Spleen (tissue), 11 donors: ENCODE measurements around the gene BRF1. TPM values are rescaled to one million over a fixed set of nuclear protein-coding genes. Genes with fewer than 3 reads are reported as not detected.

Experiments
- DNase-seq: peaks from one replicate; pipeline ENCODE4 v3.0.0-alpha.2; 2020
- H3K27ac ChIP-seq, 8 donors: fragments of 200-600 bp; sonication (generic) in 7 of 8; 1 replicate in 4 of 8; 2 replicates in 4 of 8; pipeline versions ENCODE4 v1.5.0 to v1.8.0; 2016 to 2021; ENCODE audit warnings: inconsistent platforms in 4 of 8, mild to moderate bottlenecking in 4 of 8, moderate library complexity in 1 of 8
- H3K27me3 ChIP-seq, 7 donors: fragments of 200-600 bp; sonication (generic) in 6 of 7; replicated peaks in 1 of 7; 1 replicate in 4 of 7; 2 replicates in 3 of 7; pipeline versions ENCODE4 v1.5.0 to v1.8.0; 2016 to 2021; ENCODE audit warnings: inconsistent platforms in 3 of 7, mild to moderate bottlenecking in 1 of 7
- H3K36me3 ChIP-seq, 6 donors: fragments of 200-600 bp; sonication (generic) in 5 of 6; 1 replicate in 4 of 6; 2 replicates in 2 of 6; pipeline versions ENCODE4 v1.5.0 to v1.8.0; 2016 to 2021; ENCODE audit warnings: inconsistent platforms in 2 of 6
- H3K4me1 ChIP-seq, 6 donors: fragments of 200-600 bp; sonication (generic) in 5 of 6; 1 replicate in 3 of 6; 2 replicates in 3 of 6; pipeline versions ENCODE4 v1.5.0 to v1.8.0; 2016 to 2021; ENCODE audit warnings: inconsistent platforms in 3 of 6
- H3K4me3 ChIP-seq, 8 donors: fragments of 200-600 bp; sonication (generic) in 7 of 8; 1 replicate in 4 of 8; 2 replicates in 4 of 8; pipeline versions ENCODE4 v1.5.0 to v1.8.0; 2016 to 2021; ENCODE audit warnings: inconsistent platforms in 4 of 8, mild to moderate bottlenecking in 4 of 8, moderate library complexity in 2 of 8
- H3K9me3 ChIP-seq, 8 donors: fragments of 200-600 bp; sonication (generic) in 7 of 8; 1 replicate in 4 of 8; 2 replicates in 4 of 8; pipeline versions ENCODE4 v1.5.0 to v1.8.0; 2016 to 2021; ENCODE audit warnings: inconsistent platforms in 4 of 8
- POLR2A ChIP-seq, 3 donors: fragments of 450-650 bp; IDR thresholded peaks; one replicate each; pipeline ENCODE4 v1.5.1; 2017; ENCODE audit warnings: antibody characterized with exemption in 3 of 3, mild to moderate bottlenecking in 1 of 3
- POLR2AphosphoS5 ChIP-seq, 3 donors: sonication (generic); formaldehyde crosslinking; IDR thresholded peaks; one replicate each; pipeline ENCODE4 v1.5.1; 2017; ENCODE audit warnings: antibody characterized with exemption in 3 of 3
- WGBS, 5 donors: extraction: QIAGEN DNeasy Blood & Tissue Kit in 3 of 5; methylation state at CpG; one replicate each; pipeline versions ENCODE4 v1.1.5 to v1.1.7; 2013 to 2018; 5-methylcytosine and 5-hydroxymethylcytosine counted together
- intact Hi-C: fragments of 100-400 bp; cut with DNase I; formaldehyde crosslinking; loops from one replicate; pipeline ENCODE4 v1.15.0; 2023; ENCODE audit warnings: low total_unique reads
- polyA plus RNA-seq, 3 donors: library from polyadenylated mRNA; stranded (reverse); fragments of 200-250 nt; gene quantifications; one replicate each; pipeline ENCODE4 v1.2.1, GENCODE V29; 2013
- total RNA-seq, 7 donors: library from RNA; depleted of rRNA in 3 of 7; stranded (reverse); fragments of >200 nt in 3 of 7; fragmentation: NEBNext Ultra II Directional in 4 of 7; extraction: Animal tissue kit (Norgen Biotek cat#: 25700) in 4 of 7; gene quantifications; one replicate each; pipeline versions ENCODE4 v1.1.0 to v1.2.1, GENCODE V29; 2016 to 2021
- TF ChIP-seq, protein P1 (sequence below), 11 experiments: fragments of 200-600 bp in 7 of 11; fragments of 450-650 bp in 4 of 11; sonication (generic) in 4 of 11; IDR thresholded peaks in 8 of 11; conservative IDR thresholded peaks in 3 of 11; 1 replicate in 7 of 11; 2 replicates in 4 of 11; pipeline versions ENCODE4 v1.4.0 to v1.8.0; 2016 to 2021; ENCODE audit warnings: antibody characterized with exemption in 11 of 11, inconsistent platforms in 4 of 11, mild to moderate bottlenecking in 1 of 11
- donor health status: healthy with polysubstance abuse.
- donor health status: DM: no; HTN: no; CAD: no; lungs with moderate emphysema.
- donor health status: DM: no; HTN: no; CAD: no.
- donor health status: Bipolar disorder and iron deficiency.
- donor health status: healthy.
- donor health status: DM: no; HTN: no; CAD: no.
- donor health status: DM: yes; HTN: yes; CAD: no.

BRF1 gene
- total and polyA plus RNA-seq, 10 donors: 16.2 to 71.2 (median 49.8) TPM

DNA sequence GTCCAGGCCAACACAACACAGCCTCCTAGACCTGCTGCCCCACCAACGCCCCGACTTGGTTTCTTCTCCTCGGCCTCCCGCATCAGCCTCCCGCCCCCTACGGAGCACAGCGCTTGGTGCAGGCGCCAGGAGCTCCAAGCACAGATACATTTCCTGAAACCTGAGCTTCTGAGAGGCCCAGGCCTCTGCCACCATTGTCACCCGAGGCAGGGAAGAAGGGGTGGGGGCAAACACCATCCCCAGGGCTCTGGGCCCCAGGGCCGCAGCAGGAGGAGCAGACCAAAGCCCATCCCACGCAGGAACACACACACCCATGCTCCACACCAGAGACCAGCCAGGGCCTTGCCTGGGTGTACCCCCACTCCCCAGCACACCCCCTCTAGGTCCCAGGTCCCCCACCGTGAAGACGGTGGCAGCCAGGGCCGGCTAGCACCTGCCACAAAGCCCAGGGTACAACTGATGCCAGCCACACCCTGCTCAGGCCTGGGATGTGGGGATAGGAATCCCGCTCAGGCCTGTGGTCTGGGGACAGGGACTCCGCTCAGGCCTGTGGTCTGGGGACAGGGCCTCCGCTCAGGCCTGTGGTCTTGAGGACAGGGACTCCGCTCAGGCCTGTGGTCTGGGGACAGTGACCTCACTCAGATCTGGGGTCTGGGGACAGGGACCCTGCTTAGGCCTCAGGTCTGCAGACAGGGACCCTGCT is 137.6 kb downstream of the BRF1 start:
- TF ChIP-seq, protein P1, sequence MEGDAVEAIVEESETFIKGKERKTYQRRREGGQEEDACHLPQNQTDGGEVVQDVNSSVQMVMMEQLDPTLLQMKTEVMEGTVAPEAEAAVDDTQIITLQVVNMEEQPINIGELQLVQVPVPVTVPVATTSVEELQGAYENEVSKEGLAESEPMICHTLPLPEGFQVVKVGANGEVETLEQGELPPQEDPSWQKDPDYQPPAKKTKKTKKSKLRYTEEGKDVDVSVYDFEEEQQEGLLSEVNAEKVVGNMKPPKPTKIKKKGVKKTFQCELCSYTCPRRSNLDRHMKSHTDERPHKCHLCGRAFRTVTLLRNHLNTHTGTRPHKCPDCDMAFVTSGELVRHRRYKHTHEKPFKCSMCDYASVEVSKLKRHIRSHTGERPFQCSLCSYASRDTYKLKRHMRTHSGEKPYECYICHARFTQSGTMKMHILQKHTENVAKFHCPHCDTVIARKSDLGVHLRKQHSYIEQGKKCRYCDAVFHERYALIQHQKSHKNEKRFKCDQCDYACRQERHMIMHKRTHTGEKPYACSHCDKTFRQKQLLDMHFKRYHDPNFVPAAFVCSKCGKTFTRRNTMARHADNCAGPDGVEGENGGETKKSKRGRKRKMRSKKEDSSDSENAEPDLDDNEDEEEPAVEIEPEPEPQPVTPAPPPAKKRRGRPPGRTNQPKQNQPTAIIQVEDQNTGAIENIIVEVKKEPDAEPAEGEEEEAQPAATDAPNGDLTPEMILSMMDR (IDR thresholded peaks at IDR 0.05 in 8 of 11, conservative IDR thresholded peaks at IDR 0.05 in 3 of 11): no peak
- no peak for TF ChIP-seq POLR2AphosphoS5 (IDR thresholded peaks at IDR 0.05)
- no peak for TF ChIP-seq POLR2A (IDR thresholded peaks at IDR 0.05)
- Histone ChIP-seq H3K9me3 (no peaks in the 10 kb centered on the region), H3K36me3 (no peaks in the 10 kb centered on the region), H3K27me3 (peaks cover 0 to 42% (median 17%) of the 10 kb centered on the region in 7 donors), H3K27ac (no peak overlapping the region), H3K4me1 (peaks cover 0 to 19% (median 10%) of the 10 kb centered on the region in 6 donors), H3K4me3 (no peak overlapping the region)
- intact Hi-C loops: no loop called here
- no peak for DNase-seq
- 79 to 90% (median 83%) methylated on average over 10 to 18 of the region's 18 CpGs for WGBS, 5 donors

DNA sequence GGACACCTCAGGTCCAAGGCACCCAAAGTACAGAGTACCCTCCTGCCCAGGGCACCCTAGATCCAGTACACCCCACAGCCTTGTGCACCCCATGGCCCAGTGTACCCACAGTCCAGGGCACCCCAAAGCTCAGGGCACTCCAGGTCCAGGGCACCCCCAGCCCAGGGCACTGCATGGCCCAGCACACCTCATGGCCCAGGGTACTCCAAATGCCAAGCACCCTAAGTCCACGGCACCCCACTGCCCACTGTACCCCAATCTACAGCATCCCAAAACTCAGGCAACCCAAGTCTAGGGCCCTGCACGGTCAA is 138.2 kb downstream of the BRF1 start:
- no peaks in the 10 kb centered on the region for H3K9me3 ChIP-seq
- peaks cover 0 to 16% (median 6%) of the 10 kb centered on the region in 6 donors for H3K4me1 ChIP-seq
- no peak overlapping the region for H3K27ac ChIP-seq
- H3K4me3 ChIP-seq: no peak overlapping the region
- WGBS, 5 donors: 86 to 100% (median 96%) methylated on average over 2 of the region's 2 CpGs
- intact Hi-C loops: no loop called here
- H3K36me3 ChIP-seq: no peaks in the 10 kb centered on the region
- H3K27me3 ChIP-seq: peaks cover 0 to 39% (median 13%) of the 10 kb centered on the region in 7 donors
- TF ChIP-seq POLR2AphosphoS5 (IDR thresholded peaks at IDR 0.05) (no peak), POLR2A (IDR thresholded peaks at IDR 0.05) (no peak)
- TF ChIP-seq, protein P1 (IDR thresholded peaks at IDR 0.05 in 8 of 11, conservative IDR thresholded peaks at IDR 0.05 in 3 of 11): no peak
- DNase-seq: no peak

DNA sequence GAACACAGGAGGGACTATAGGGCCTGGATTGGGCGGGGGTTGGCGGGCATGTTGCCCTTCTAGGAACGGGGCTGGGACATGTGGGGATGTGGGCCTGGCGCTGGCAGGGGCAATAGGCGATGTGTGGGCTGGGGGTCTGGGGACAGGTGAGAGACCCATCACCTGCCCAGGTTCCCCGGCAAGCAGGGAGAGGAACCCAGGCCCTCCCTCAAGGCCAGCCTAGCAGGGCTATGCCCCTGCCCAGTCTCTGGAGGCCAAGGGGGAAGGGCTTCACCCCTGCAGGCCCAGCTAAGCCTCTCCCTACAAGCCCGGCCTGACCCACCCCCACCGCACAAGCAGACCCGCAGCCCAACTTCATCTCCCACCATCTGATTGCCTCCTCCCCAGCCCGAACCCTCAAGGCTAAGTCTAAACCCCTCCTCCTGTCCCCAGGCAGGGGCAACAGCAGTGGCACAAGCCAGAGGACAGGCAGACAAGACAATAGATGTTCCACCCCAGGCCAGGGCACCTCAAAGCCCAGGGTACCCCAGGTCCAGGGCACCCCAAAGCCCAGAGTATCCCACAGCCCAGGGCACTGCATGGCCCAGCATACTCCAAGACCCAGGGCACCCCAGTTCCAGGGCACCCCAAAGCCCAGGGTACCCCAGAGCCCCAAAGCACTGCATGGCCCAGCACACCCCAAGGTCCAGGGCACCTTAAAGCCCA is 138.7 kb downstream of the BRF1 start:
- H3K27me3 ChIP-seq: peaks cover 0 to 34% (median 8%) of the 10 kb centered on the region in 7 donors
- no peaks in the 10 kb centered on the region for H3K36me3 ChIP-seq
- peaks cover 0 to 12% (median 3%) of the 10 kb centered on the region in 6 donors for H3K4me1 ChIP-seq
- DNase-seq: no peak
- TF ChIP-seq, protein P1 (IDR thresholded peaks at IDR 0.05 in 8 of 11, conservative IDR thresholded peaks at IDR 0.05 in 3 of 11): no peak
- no peak for TF ChIP-seq POLR2AphosphoS5 (IDR thresholded peaks at IDR 0.05)
- no peak for TF ChIP-seq POLR2A (IDR thresholded peaks at IDR 0.05)
- WGBS, 5 donors: 78 to 89% (median 83%) methylated on average over 9 to 10 of the region's 10 CpGs; no CpG with 5 or more reads in 1 of the 5 donors
- no peaks in the 10 kb centered on the region for H3K9me3 ChIP-seq
- intact Hi-C loops: no loop called here
- no peak overlapping the region for H3K4me3 ChIP-seq
- H3K27ac ChIP-seq: no peak overlapping the region

DNA sequence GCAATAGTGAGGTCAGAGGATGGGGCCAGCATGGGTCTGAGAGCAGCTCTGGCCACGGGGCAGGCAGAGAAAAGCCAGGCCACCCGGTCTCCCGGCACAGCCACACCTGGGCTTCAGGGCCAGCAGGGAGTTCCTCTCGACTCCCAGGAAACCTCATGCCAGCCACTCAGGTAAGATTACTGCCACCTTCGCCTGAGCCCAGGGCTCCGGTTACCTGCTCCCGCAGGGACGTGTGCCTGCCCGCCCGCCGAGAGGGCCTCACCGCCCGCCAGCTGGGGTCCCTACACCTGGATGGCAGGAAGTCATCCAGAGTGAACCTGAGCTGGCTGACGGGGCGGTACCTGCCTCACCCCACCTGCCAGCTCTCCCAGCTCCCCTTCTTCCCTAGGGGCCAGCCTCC is 139.5 kb downstream of the BRF1 start:
- intact Hi-C loops: no loop called here
- 72 to 88% (median 81%) methylated on average over 9 to 15 of the region's 15 CpGs for WGBS, 5 donors

More for the DNA sequence above, 139.5 kb downstream of the BRF1 start:
- Histone ChIP-seq H3K4me1 (peaks cover 0 to 6% (median 0%) of the 10 kb centered on the region in 6 donors), H3K27me3 (peaks cover 0 to 26% (median 3%) of the 10 kb centered on the region in 7 donors), H3K36me3 (no peaks in the 10 kb centered on the region), H3K27ac (no peak overlapping the region), H3K9me3 (no peaks in the 10 kb centered on the region), H3K4me3 (no peak overlapping the region)
- no peak for DNase-seq
- TF ChIP-seq POLR2A (IDR thresholded peaks at IDR 0.05): no peak
- TF ChIP-seq POLR2AphosphoS5 (IDR thresholded peaks at IDR 0.05): no peak
- TF ChIP-seq, protein P1 (IDR thresholded peaks at IDR 0.05 in 8 of 11, conservative IDR thresholded peaks at IDR 0.05 in 3 of 11): no peak
